IMR-90 (cell line): ENCODE results near the gene HOXB6.

Source experiments
- BHLHE40 ChIP-seq: fragments of 150-350 bp; IDR thresholded peaks from 2 replicates; pipeline ENCODE4 v1.6.1; 2016; ENCODE audit warnings: mild to moderate bottlenecking, low read depth, low read length
- CEBPB ChIP-seq: IDR thresholded peaks from 2 replicates; pipeline ENCODE4 v1.6.1; 2012; ENCODE audit warnings: low read depth, low read length, improper control_type of control experiment
- CTCF ChIP-seq: conservative IDR thresholded peaks from 2 replicates; pipeline ENCODE4 v1.5.1; 2012; ENCODE audit warnings: mild to moderate bottlenecking, low read depth, low read length, improper control_type of control experiment
- ELK1 ChIP-seq: fragments of 150-350 bp; IDR thresholded peaks from 2 replicates; pipeline ENCODE4 v1.6.1; 2016; ENCODE audit warnings: low read depth, mild to moderate bottlenecking, low read length, moderate library complexity, borderline replicate concordance
- MAFK ChIP-seq: IDR thresholded peaks from 2 replicates; pipeline ENCODE4 v1.6.1; 2012; ENCODE audit warnings: low read depth, low read length, improper control_type of control experiment
- MAZ ChIP-seq: IDR thresholded peaks from 2 replicates; pipeline ENCODE4 v1.6.1; 2012; ENCODE audit warnings: low read depth, mild to moderate bottlenecking, low read length, improper control_type of control experiment, moderate library complexity, borderline replicate concordance
- POLR2A ChIP-seq: IDR thresholded peaks from 2 replicates; pipeline ENCODE4 v1.6.1; 2012; ENCODE audit warnings: mild to moderate bottlenecking, low read depth, low read length
- RAD21 ChIP-seq: IDR thresholded peaks from 2 replicates; pipeline ENCODE4 v1.6.1; 2012; ENCODE audit warnings: low read length, improper control_type of control experiment
- RCOR1 ChIP-seq: IDR thresholded peaks from 2 replicates; pipeline ENCODE4 v1.6.1; 2012; ENCODE audit warnings: mild to moderate bottlenecking, low read length, improper control_type of control experiment; ENCODE audit not compliant: insufficient replicate concordance
- SMC3 ChIP-seq: fragments of 150-350 bp; IDR thresholded peaks from 2 replicates; pipeline ENCODE4 v1.6.1; 2016; ENCODE audit warnings: low read depth, mild to moderate bottlenecking, antibody characterized with exemption, low read length, moderate library complexity
- USF2 ChIP-seq: fragments of 150-350 bp; IDR thresholded peaks from 2 replicates; pipeline ENCODE4 v1.6.1; 2017; ENCODE audit warnings: mild to moderate bottlenecking, antibody characterized with exemption, low read length, low read depth

GRCh38 chr17:48579471-48579759, 25.4 kb downstream of the HOXB6 start:
- no peak for TF ChIP-seq CTCF
- TF ChIP-seq USF2: no peak
- no peak for TF ChIP-seq MAFK
- TF ChIP-seq BHLHE40: no peak
- no peak for TF ChIP-seq POLR2A
- no peak for TF ChIP-seq RCOR1
- TF ChIP-seq SMC3: no peak
- TF ChIP-seq ELK1: no peak
- TF ChIP-seq RAD21: no peak
- TF ChIP-seq CEBPB: no peak
- no peak for TF ChIP-seq MAZ
